SK-N-SH treated with all-trans-retinoic acid at 6 μM for 48 hours (cell line): ENCODE results near the gene TLE4.

Experiments used
- ATAC-seq: fragments of 200-7000 bp; cut with Tn5 transposase; 3 replicates; pipeline ENCODE4 v1.9.1; 2020; ENCODE audit warnings: mild to moderate bottlenecking, moderate library complexity
- ARNTL ChIP-seq: fragments of 450-650 bp; formaldehyde crosslinking; IDR thresholded peaks from 2 replicates; pipeline ENCODE4 v1.5.0; 2020; ENCODE audit warnings: low read depth, mild to moderate bottlenecking, moderate library complexity, borderline replicate concordance
- BACH2 ChIP-seq: fragments of 250-450 bp; sonication (Bioruptor Pico); IDR thresholded peaks from 2 replicates; pipeline ENCODE4 v1.9.0; 2021; ENCODE audit warnings: mild to moderate bottlenecking, borderline replicate concordance
- CREB5 ChIP-seq: fragments of 250-450 bp; sonication (Bioruptor Pico); IDR thresholded peaks from 2 replicates; pipeline ENCODE4 v1.5.1; 2020; ENCODE audit warnings: low read depth, mild to moderate bottlenecking, moderate library complexity
- CSRNP3 ChIP-seq: fragments of 250-450 bp; sonication (Bioruptor Pico); IDR thresholded peaks from 2 replicates; pipeline ENCODE4 v1.5.1; 2021; ENCODE audit warnings: mild to moderate bottlenecking, moderate library complexity
- ESRRG ChIP-seq: fragments of 250-450 bp; sonication (Bioruptor Pico); IDR thresholded peaks from 2 replicates; pipeline ENCODE4 v1.6.1; 2021; ENCODE audit warnings: mild to moderate bottlenecking
- GLIS3 ChIP-seq: fragments of 250-450 bp; sonication (Bioruptor Pico); IDR thresholded peaks from 2 replicates; pipeline ENCODE4 v1.5.0; 2020; ENCODE audit warnings: mild to moderate bottlenecking, moderate library complexity
- ISL1 ChIP-seq: fragments of 250-450 bp; sonication (Bioruptor Pico); IDR thresholded peaks from 2 replicates; pipeline ENCODE4 v2.1.2; 2022; ENCODE audit warnings: mild to moderate bottlenecking, moderate library complexity
- OSR1 ChIP-seq: fragments of 250-450 bp; sonication (Bioruptor Pico); IDR thresholded peaks from 2 replicates; pipeline ENCODE4 v1.8.0; 2022; ENCODE audit warnings: moderate library complexity, mild to moderate bottlenecking, inconsistent platforms
- PATZ1 ChIP-seq: fragments of 250-450 bp; sonication (Bioruptor Pico); IDR thresholded peaks from 2 replicates; pipeline ENCODE4 v1.8.0; 2020; ENCODE audit warnings: mild to moderate bottlenecking, moderate library complexity, borderline replicate concordance
- SNAI2 ChIP-seq: fragments of 250-450 bp; sonication (Bioruptor Pico); IDR thresholded peaks from 2 replicates; pipeline ENCODE4 v1.5.0; 2020; ENCODE audit warnings: mild to moderate bottlenecking, moderate library complexity
- TCF4 ChIP-seq: fragments of 250-450 bp; sonication (Bioruptor Pico); IDR thresholded peaks from 2 replicates; pipeline ENCODE4 v1.8.0; 2021; ENCODE audit warnings: mild to moderate bottlenecking, moderate library complexity, borderline replicate concordance
- TOX ChIP-seq: fragments of 250-450 bp; sonication (Bioruptor Pico); IDR thresholded peaks from 2 replicates; pipeline ENCODE4 v1.8.0; 2021; ENCODE audit warnings: mild to moderate bottlenecking, moderate library complexity, borderline replicate concordance
- TSHZ2 ChIP-seq: fragments of 250-450 bp; sonication (Bioruptor Pico); IDR thresholded peaks from 2 replicates; pipeline ENCODE4 v1.5.0; 2020; ENCODE audit warnings: mild to moderate bottlenecking, moderate library complexity
- ZC3H10 ChIP-seq: fragments of 250-450 bp; sonication (Bioruptor Pico); IDR thresholded peaks from 2 replicates; pipeline ENCODE4 v1.5.1; 2021; ENCODE audit warnings: mild to moderate bottlenecking, moderate library complexity
- ZFP30 ChIP-seq: fragments of 450-650 bp; formaldehyde crosslinking; IDR thresholded peaks from 2 replicates; pipeline ENCODE4 v1.5.0; 2022; ENCODE audit warnings: mild to moderate bottlenecking, moderate library complexity
- ZNF565 ChIP-seq: fragments of 450-650 bp; formaldehyde crosslinking; conservative IDR thresholded peaks from 2 replicates; pipeline ENCODE4 v1.5.0; 2020; ENCODE audit warnings: low read depth, mild to moderate bottlenecking, moderate library complexity
- ZNF70 ChIP-seq: fragments of 450-650 bp; formaldehyde crosslinking; IDR thresholded peaks from 2 replicates; pipeline ENCODE4 v1.5.0; 2020; ENCODE audit warnings: mild to moderate bottlenecking, moderate library complexity
- ZNF8 ChIP-seq: fragments of 450-650 bp; formaldehyde crosslinking; IDR thresholded peaks from 2 replicates; pipeline ENCODE4 v1.5.0; 2020; ENCODE audit warnings: mild to moderate bottlenecking, moderate library complexity
- TF ChIP-seq, protein P1 (sequence below): fragments of 250-450 bp; sonication (Bioruptor Pico); IDR thresholded peaks from 2 replicates; pipeline ENCODE4 v1.8.0; 2021; ENCODE audit warnings: low read depth, mild to moderate bottlenecking, moderate library complexity, borderline replicate concordance

Gene TLE4

DNA sequence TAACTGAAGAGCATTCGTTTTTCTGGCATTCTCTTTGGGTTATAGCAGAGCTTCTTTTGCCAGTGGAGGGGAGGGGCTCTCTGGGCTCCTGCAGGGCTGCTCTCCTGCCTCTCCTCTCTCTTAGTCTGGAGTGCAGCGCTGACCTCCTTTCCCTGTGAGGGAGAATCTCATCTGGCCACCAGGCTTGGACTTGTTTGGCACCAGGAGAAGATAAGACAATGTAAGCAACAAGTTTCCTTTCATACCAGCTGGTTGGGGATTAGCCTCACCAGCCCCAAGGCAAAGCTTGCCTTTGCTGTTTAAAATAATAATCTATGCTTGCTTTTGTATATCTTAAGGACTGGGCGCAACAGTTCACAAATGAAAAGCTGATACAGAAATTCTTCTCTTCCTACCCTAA, 196.4 kb downstream of the TLE4 start:
- ATAC-seq, result no peak; the same call in 2 of the 3 replicates
- TF ChIP-seq OSR1 (no peak), ESRRG (no peak), GLIS3 (CRISPR knock-in tag) (no peak), PATZ1 (no peak), TSHZ2 (CRISPR knock-in tag) (no peak), ARNTL (CRISPR knock-in tag) (no peak), ISL1 (CRISPR knock-in tag) (no peak), SNAI2 (CRISPR knock-in tag) (no peak), BACH2 (no peak)

DNA sequence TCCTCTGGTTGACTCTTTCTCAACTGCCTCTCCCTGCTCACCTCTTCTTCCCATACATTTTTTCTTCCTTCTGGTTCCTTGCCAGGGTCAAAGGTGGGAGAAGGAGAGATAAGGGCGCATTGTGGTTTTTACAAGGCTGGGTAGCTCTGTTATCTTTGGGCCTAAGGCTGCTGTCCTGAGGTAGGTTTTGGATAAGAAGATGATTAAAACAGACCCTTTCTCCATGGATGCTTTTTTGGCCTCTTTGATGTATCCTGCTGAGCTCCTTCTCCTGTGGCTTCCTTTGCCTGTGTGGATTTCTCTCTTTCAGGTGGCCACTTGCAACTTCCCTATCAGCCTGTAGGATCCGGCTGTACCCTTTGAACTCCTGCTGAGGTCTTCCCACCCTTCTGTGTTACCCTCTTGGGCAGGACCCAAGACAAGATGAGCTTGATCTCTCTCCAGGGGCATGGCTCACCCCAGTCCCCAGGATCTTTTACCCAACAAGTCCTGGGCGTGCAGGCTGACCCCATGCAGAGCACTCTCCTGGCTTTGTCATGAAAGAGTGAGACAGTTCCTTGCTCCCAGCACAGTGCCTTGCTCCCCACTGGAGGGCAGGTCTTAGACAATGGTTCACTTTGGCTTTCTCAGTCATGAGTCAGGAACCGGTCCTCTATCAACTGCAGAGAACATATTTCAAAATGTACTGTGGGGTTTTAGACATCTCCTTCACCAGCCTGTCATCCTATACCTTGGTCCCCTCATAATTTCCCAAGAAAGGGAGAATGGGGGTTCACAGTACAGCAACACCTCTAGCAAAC, 197.9 kb downstream of the TLE4 start:
- no peak for ATAC-seq
- TF ChIP-seq ZFP30 (CRISPR knock-in tag) (no peak), TCF4 (CRISPR knock-in tag) (no peak), ZNF70 (CRISPR knock-in tag) (no peak), ISL1 (CRISPR knock-in tag) (no peak), GLIS3 (CRISPR knock-in tag) (no peak)

DNA sequence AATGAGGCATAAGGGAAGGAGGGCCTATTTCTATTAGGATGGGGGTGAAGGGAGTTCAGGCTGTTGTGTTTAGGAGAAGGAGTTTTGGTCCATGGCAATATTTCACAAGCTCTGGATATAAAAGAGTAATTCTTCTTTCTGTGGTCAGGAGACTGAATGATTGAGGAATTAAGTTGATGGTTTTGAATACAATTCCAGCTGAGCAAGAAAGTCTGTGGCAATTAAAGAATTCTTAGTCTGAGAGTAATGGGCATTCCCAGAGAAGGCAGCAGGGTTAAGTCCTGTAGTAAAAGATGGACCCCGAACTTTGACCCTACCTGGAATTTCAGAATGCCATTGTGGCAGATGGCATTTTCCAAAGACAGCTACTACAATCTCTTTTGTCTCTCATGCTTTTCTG, 202.6 kb downstream of the TLE4 start:
- TF ChIP-seq ZNF565 (no peak), TOX (CRISPR knock-in tag) (no peak), OSR1 (no peak), ZFP30 (CRISPR knock-in tag) (no peak), CREB5 (CRISPR knock-in tag) (no peak), ARNTL (CRISPR knock-in tag) (no peak), TCF4 (CRISPR knock-in tag) (no peak), ZC3H10 (no peak), TSHZ2 (CRISPR knock-in tag) (no peak), SNAI2 (CRISPR knock-in tag) (no peak), ESRRG (no peak), CSRNP3 (CRISPR knock-in tag) (no peak), ZNF8 (CRISPR knock-in tag) (no peak), BACH2 (no peak)
- TF ChIP-seq, protein P1, sequence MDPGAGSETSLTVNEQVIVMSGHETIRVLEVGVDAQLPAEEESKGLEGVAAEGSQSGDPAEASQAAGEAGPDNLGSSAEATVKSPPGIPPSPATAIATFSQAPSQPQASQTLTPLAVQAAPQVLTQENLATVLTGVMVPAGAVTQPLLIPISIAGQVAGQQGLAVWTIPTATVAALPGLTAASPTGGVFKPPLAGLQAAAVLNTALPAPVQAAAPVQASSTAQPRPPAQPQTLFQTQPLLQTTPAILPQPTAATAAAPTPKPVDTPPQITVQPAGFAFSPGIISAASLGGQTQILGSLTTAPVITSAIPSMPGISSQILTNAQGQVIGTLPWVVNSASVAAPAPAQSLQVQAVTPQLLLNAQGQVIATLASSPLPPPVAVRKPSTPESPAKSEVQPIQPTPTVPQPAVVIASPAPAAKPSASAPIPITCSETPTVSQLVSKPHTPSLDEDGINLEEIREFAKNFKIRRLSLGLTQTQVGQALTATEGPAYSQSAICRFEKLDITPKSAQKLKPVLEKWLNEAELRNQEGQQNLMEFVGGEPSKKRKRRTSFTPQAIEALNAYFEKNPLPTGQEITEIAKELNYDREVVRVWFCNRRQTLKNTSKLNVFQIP, result no peak
- ATAC-seq, result no peak
